HCT116 (cell line): ENCODE measurements around the gene CDH4. TPM values are rescaled to one million over a fixed set of nuclear protein-coding genes. Genes with fewer than 3 reads are reported as not detected.

ENCODE experiments used
- ATAC-seq: fragments of 200-7000 bp; cut with Tn5 transposase; 2 replicates; pipeline ENCODE4 v1.9.1; 2020; ENCODE audit warnings: mild to moderate bottlenecking, moderate library complexity
- BruUV-seq: library from RNA; stranded (reverse); fragments of 400-500 nt; replicated peaks from 2 replicates; lab custom pipeline; 2021; lab: Mats Ljungman, UMichigan
- CTCF ChIA-PET: fragments of 300-600 bp; sonication (Branson Sonifier 250); formaldehyde crosslinking; loops from one replicate; lab custom pipeline; 2021; ENCODE audit warnings: antibody characterized with exemption; lab: Charles Lee
- POLR2A ChIA-PET: fragments of 300-600, 350-600 bp; sonication (Branson Sonifier 250); formaldehyde crosslinking; loops from one replicate; lab custom pipeline; 2021; ENCODE audit warnings: antibody characterized with exemption; lab: Charles Lee
- RAD21 ChIA-PET, 2 experiments: fragments of 300-600 bp; sonication (Branson Sonifier 250); formaldehyde crosslinking; loops; one replicate each; lab custom pipeline; 2023; ENCODE audit warnings: low total read pairs in 2 of 2; ENCODE audit not compliant: uncharacterized antibody in 2 of 2, unreplicated experiment in 2 of 2, low non-redundant PET in 1 of 2; lab: Charles Lee
- DNase-seq: peaks from one replicate; pipeline ENCODE4 v3.0.0-alpha.2; 2010; ENCODE audit warnings: low read depth, low spot score
- H2AFZ ChIP-seq: fragments of 200-600 bp; shearing (Covaris generic), sonication (generic); 2 replicates; pipeline ENCODE4 v1.6.1; 2017; ENCODE audit warnings: low read depth, mixed run types, mixed read lengths, antibody characterized with exemption, low read length; ENCODE audit not compliant: poor library complexity, severe bottlenecking
- H3K27ac ChIP-seq: 2 replicates; pipeline ENCODE4 v1.5.1; 2012; ENCODE audit warnings: low read depth, low read length
- H3K27me3 ChIP-seq: fragments of 200-600 bp; sonication (generic); 2 replicates; pipeline ENCODE4 v1.6.1; 2016; ENCODE audit warnings: mixed run types, low read length, mixed read lengths; ENCODE audit not compliant: insufficient read depth
- H3K36me3 ChIP-seq, 2 experiments: fragments of 200-500 bp in 1 of 2; fragments of 200-600 bp in 1 of 2; sonication (Bioruptor generic) in 1 of 2; sonication (generic) in 1 of 2; 2 replicates each; pipeline versions ENCODE4 v1.5.1 to v1.6.1; 2014 to 2016; ENCODE audit warnings: low read length in 2 of 2, inconsistent platforms in 1 of 2, mixed read lengths in 1 of 2, mixed run types in 1 of 2; ENCODE audit not compliant: insufficient read depth in 2 of 2, control insufficient read depth in 1 of 2
- H3K4me1 ChIP-seq, 2 experiments: fragments of 200-600 bp in 1 of 2; sonication (generic) in 1 of 2; 2 replicates each; pipeline versions ENCODE4 v1.5.1 to v1.6.1; 2012 to 2017; ENCODE audit warnings: low read length in 2 of 2, inconsistent platforms in 1 of 2, mild to moderate bottlenecking in 1 of 2, mixed read lengths in 1 of 2, mixed run types in 1 of 2, moderate library complexity in 1 of 2; ENCODE audit not compliant: insufficient read depth in 2 of 2, control insufficient read depth in 1 of 2
- H3K4me2 ChIP-seq: fragments of 200-600 bp; sonication (generic); 2 replicates; pipeline ENCODE4 v1.6.1; 2017; ENCODE audit warnings: mixed run types, low read length, mixed read lengths
- H3K4me3 ChIP-seq, 2 experiments: fragments of 200-600 bp in 1 of 2; sonication (generic) in 1 of 2; replicated peaks in 1 of 2; 2 replicates each; pipeline ENCODE4 v1.5.1; 2011 to 2016; ENCODE audit warnings: low read length in 2 of 2, control low read depth in 1 of 2, low read depth in 1 of 2, mild to moderate bottlenecking in 1 of 2, mixed read lengths in 1 of 2, mixed run types in 1 of 2
- H3K79me2 ChIP-seq: fragments of 200-600 bp; sonication (generic); 2 replicates; pipeline ENCODE4 v1.6.1; 2017; ENCODE audit warnings: mild to moderate bottlenecking, mixed run types, low read length, moderate library complexity, mixed read lengths; ENCODE audit not compliant: insufficient read depth
- H3K9ac ChIP-seq: fragments of 200-600 bp; sonication (generic); 2 replicates; pipeline ENCODE4 v1.6.1; 2016; ENCODE audit warnings: low read length, mixed read lengths
- H3K9me2 ChIP-seq: fragments of 200-600 bp; sonication (generic), shearing (Covaris generic); 2 replicates; pipeline ENCODE4 v1.6.1; 2017; ENCODE audit warnings: mixed run types, mild to moderate bottlenecking, moderate library complexity; ENCODE audit not compliant: insufficient read depth
- H3K9me3 ChIP-seq, 2 experiments: fragments of 200-500 bp in 1 of 2; fragments of 200-600 bp in 1 of 2; sonication (Bioruptor generic) in 1 of 2; sonication (generic) in 1 of 2; 2 replicates each; pipeline ENCODE4 v1.6.1; 2014 to 2017; ENCODE audit warnings: low read length in 2 of 2, mixed read lengths in 2 of 2, inconsistent platforms in 1 of 2, low read depth in 1 of 2, mild to moderate bottlenecking in 1 of 2, mixed run types in 1 of 2, moderate library complexity in 1 of 2; ENCODE audit not compliant: control insufficient read depth in 1 of 2, insufficient read depth in 1 of 2
- H4K20me1 ChIP-seq: fragments of 200-600 bp; sonication (generic), shearing (Covaris generic); 2 replicates; pipeline ENCODE4 v1.6.1; 2017; ENCODE audit warnings: mixed run types, mild to moderate bottlenecking, moderate library complexity; ENCODE audit not compliant: insufficient read depth
- CBX3 ChIP-seq: IDR thresholded peaks from 2 replicates; pipeline ENCODE4 v1.6.1; 2012; ENCODE audit warnings: low read depth
- CEBPB ChIP-seq: IDR thresholded peaks from 2 replicates; pipeline ENCODE4 v1.6.1; 2012; ENCODE audit warnings: low read depth
- CTCF ChIP-seq, 3 experiments: fragments of 200-600 bp in 1 of 3; sonication (generic) in 1 of 3; IDR thresholded peaks in 2 of 3; conservative IDR thresholded peaks in 1 of 3; 2 replicates each; pipeline ENCODE4 v1.5.1; 2012 to 2017; ENCODE audit warnings: low read depth in 2 of 3, low read length in 2 of 3, antibody characterized with exemption in 1 of 3, borderline replicate concordance in 1 of 3, control low read depth in 1 of 3, mild to moderate bottlenecking in 1 of 3, mixed read lengths in 1 of 3, mixed run types in 1 of 3, moderate library complexity in 1 of 3; ENCODE audit not compliant: insufficient read depth in 1 of 3
- EGR1 ChIP-seq: IDR thresholded peaks from 2 replicates; pipeline ENCODE4 v1.6.1; 2012; ENCODE audit warnings: low read depth
- ELF1 ChIP-seq: IDR thresholded peaks from 2 replicates; pipeline ENCODE4 v1.6.1; 2012; ENCODE audit warnings: low read depth, borderline replicate concordance
- EZH2 ChIP-seq: fragments of 200-600 bp; sonication (generic); IDR thresholded peaks from 2 replicates; pipeline ENCODE4 v1.6.1; 2017; ENCODE audit warnings: antibody characterized with exemption, mixed run types
- EZH2phosphoT487 ChIP-seq: fragments of 200-600 bp; IDR thresholded peaks from 2 replicates; pipeline ENCODE4 v1.6.1; 2018; ENCODE audit warnings: antibody characterized with exemption, borderline replicate concordance
- FOSL1 ChIP-seq: IDR thresholded peaks from 2 replicates; pipeline ENCODE4 v1.6.1; 2012; ENCODE audit warnings: low read depth
- JUND ChIP-seq: IDR thresholded peaks from 2 replicates; pipeline ENCODE4 v1.6.1; 2012
- POLR2A ChIP-seq: IDR thresholded peaks from 2 replicates; pipeline ENCODE4 v1.7.0; 2011; ENCODE audit warnings: borderline replicate concordance; ENCODE audit not compliant: insufficient read depth, insufficient read length; ENCODE audit errors: extremely low read depth
- POLR2AphosphoS5 ChIP-seq: IDR thresholded peaks from 2 replicates; pipeline ENCODE4 v1.6.1; 2011; ENCODE audit warnings: mild to moderate bottlenecking, low read depth, low read length, moderate library complexity
- RAD21 ChIP-seq: IDR thresholded peaks from 2 replicates; pipeline ENCODE4 v1.6.1; 2012; ENCODE audit warnings: low read depth, mild to moderate bottlenecking
- REST ChIP-seq: IDR thresholded peaks from 2 replicates; pipeline ENCODE4 v1.6.1; 2012; ENCODE audit warnings: low read depth
- SIN3A ChIP-seq: IDR thresholded peaks from 2 replicates; pipeline ENCODE4 v1.6.1; 2012; ENCODE audit warnings: low read depth
- SP1 ChIP-seq: IDR thresholded peaks from 2 replicates; pipeline ENCODE4 v1.6.1; 2012; ENCODE audit warnings: low read depth
- TCF7L2 ChIP-seq: IDR thresholded peaks from 2 replicates; pipeline ENCODE4 v1.7.0; 2011; ENCODE audit warnings: borderline replicate concordance, inconsistent platforms; ENCODE audit not compliant: insufficient read depth, insufficient read length; ENCODE audit errors: extremely low read depth
- YY1 ChIP-seq: IDR thresholded peaks from 2 replicates; pipeline ENCODE4 v1.6.1; 2011; ENCODE audit warnings: low read length, low read depth, moderate library complexity, mild to moderate bottlenecking; ENCODE audit not compliant: insufficient replicate concordance; ENCODE audit errors: extremely low read depth
- ZBTB33 ChIP-seq: IDR thresholded peaks from 2 replicates; pipeline ENCODE4 v1.6.1; 2011; ENCODE audit warnings: mild to moderate bottlenecking, low read length, moderate library complexity; ENCODE audit not compliant: insufficient replicate concordance; ENCODE audit errors: extremely low read depth
- ZFX ChIP-seq: fragments of 450-650 bp; IDR thresholded peaks from 2 replicates; pipeline ENCODE4 v1.6.1; 2017
- ZNF274 ChIP-seq: fragments of 200-500 bp; sonication (Bioruptor generic); IDR thresholded peaks from 2 replicates; pipeline ENCODE4 v1.6.1; 2014; ENCODE audit warnings: mild to moderate bottlenecking, low read depth, low read length, inconsistent platforms
- intact Hi-C: fragments of 100-400 bp; cut with micrococcal nuclease; formaldehyde crosslinking; loops from 2 replicates; pipeline ENCODE4 v1.10.0; 2022
- total RNA-seq: library from RNA; stranded (reverse); gene quantifications from one replicate; pipeline ENCODE4 v1.2.1, GENCODE V29; 2021; ENCODE audit not compliant: unreplicated experiment

CDH4 gene
- total RNA-seq, 1 experiment from 2014 or later = not detected

- H3K4me2 ChIP-seq = no peak overlapping the region
- RAD21 ChIA-PET = no interaction called here
- TF ChIP-seq POLR2A (no peak), CEBPB (no peak), ZNF274 (no peak), ELF1 (no peak), YY1 (no peak), CBX3 (no peak), FOSL1 (no peak), TCF7L2 (no peak), SIN3A (no peak), ZBTB33 (no peak), REST (no peak), EZH2phosphoT487 (no peak), JUND (no peak), ZFX (no peak), CTCF (IDR thresholded peaks at IDR 0.05 in 2 of 3, conservative IDR thresholded peaks at IDR 0.05 in 1 of 3; ENCODE audit: borderline replicate concordance in 1 of 3, insufficient read depth in 1 of 3, low read depth in 2 of 3, low read length in 2 of 3) (no peak), EZH2 (no peak), POLR2AphosphoS5 (no peak), SP1 (no peak), RAD21 (no peak), EGR1 (no peak)
- no peaks in the 10 kb centered on the region for H3K4me1 ChIP-seq
- POLR2A ChIA-PET = no interaction called here
- ATAC-seq = no peak
- no peak overlapping the region for H3K27ac ChIP-seq
- BruUV-seq = no TSS peak
- no peaks in the 10 kb centered on the region for H3K79me2 ChIP-seq
- H3K27me3 ChIP-seq = no peaks in the 10 kb centered on the region
- no peaks in the 10 kb centered on the region for H3K9me2 ChIP-seq
- no peak for DNase-seq
- intact Hi-C loops = no loop called here
- no peaks in the 10 kb centered on the region for H3K36me3 ChIP-seq
- H2AFZ ChIP-seq = no peak overlapping the region
- H3K9ac ChIP-seq = no peak overlapping the region
- CTCF ChIA-PET = no interaction called here
- no peaks in the 10 kb centered on the region for H3K9me3 ChIP-seq
- H4K20me1 ChIP-seq = no peaks in the 10 kb centered on the region
- no peak overlapping the region for H3K4me3 ChIP-seq
Measured at GRCh38 chr20:61520893-61521460, 268.9 kb downstream of the CDH4 start.
